GM21423 (cell line): ENCODE results near the gene ARSG.
"Not testable (repeated sequence)": the region's sequence is repeated elsewhere in the genome, so short reads cannot be mapped to it uniquely, and the experiment has no call there.

Source experiments
- ATAC-seq: cut with Tn5 transposase; IDR thresholded peaks from one replicate; pipeline ENCODE4 v1.9.1; 2021; ENCODE audit warnings: mild to moderate bottlenecking, moderate library complexity; ENCODE audit not compliant: unreplicated experiment

The ARSG gene

DNA sequence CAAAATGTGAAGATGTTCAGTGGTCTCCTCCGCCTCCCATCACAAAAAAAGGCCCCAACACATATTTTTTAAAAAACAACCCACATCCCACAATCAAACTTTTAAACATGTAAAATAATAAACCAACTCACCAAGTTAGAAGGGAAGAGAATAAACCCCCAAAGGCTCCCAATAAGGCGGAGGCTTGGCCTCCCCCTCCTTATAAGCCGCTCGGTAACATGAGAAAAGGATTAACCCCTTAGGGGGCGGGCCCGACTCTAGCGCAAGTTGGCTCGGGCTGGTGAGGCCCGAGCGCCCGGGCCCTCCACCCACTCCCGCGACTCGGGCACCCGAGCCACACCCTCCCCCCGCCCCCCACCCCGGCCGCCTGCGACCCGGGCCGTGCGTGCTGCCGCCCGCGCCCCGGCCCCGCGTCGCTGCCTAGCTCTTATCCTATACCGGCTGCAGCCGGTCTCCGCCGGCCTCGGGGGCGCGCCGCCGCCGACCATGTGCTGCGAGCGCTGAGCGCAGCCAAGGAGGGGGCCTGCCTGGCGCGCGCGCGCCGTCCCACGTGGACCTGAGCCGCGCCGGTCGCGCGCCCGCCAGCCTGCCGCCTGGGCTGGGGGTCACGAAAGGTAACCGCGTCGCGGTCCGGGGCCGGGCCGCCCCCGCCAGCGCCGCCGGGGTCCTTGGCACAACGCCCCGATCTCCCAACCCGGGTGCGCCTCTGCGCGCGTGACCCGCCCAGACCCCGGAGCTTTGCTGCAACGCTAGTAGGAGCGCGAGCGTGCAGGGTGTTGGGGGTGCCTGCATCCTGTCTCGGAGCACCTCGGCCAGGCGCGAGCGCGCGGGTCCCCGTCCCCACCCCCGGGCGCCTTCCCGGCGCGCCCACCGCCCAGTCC lies at the start of gene ARSG, which contains the start of gene SLC16A6:
ARSG (plus strand) TSS at position 541 of the 881 bp plus-strand sequence. CDS start 15,999 bp downstream, outside the sequence.
SLC16A6 (minus strand) TSS at position 173 of the 881 bp plus-strand sequence. CDS start 12,807 bp downstream, outside the sequence.
- peak; percentile 54 for ATAC-seq

DNA sequence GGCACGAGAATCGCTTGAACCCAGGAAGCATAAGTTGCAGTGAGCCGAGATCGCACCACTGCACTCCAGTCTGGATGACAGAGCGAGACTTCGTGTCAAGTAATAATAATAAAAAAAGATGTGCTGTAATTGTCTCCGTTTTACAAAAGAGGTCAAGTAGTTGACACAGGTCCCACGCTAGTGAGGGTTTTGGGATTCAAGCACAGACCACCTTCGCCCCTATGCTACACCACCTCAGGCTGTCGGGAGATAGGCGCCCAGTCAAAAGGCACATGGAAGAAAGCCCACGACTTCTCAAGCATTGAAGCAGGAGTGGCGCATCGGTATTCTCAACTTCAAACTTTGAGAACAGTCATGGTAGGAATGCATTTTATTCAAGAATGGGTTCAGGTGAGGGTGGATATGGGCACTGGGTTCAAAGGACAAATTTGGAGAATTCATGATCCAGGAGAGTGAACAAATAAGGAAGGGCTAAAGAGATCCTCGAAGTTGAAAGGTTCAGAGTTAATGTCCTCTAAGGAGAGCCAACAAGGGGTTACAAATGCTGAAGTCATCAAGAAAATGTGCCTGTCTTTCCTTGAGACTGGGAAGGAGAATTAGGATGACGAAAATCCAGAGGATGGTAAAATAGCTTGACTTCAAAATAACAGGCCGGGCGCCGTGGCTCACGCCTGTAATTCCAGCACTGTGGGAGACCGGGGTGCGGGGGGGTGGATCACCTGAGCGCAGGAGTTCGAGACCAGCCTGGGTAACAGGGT lies 44.8 kb upstream of the ARSG start:
- no peak for ATAC-seq

DNA sequence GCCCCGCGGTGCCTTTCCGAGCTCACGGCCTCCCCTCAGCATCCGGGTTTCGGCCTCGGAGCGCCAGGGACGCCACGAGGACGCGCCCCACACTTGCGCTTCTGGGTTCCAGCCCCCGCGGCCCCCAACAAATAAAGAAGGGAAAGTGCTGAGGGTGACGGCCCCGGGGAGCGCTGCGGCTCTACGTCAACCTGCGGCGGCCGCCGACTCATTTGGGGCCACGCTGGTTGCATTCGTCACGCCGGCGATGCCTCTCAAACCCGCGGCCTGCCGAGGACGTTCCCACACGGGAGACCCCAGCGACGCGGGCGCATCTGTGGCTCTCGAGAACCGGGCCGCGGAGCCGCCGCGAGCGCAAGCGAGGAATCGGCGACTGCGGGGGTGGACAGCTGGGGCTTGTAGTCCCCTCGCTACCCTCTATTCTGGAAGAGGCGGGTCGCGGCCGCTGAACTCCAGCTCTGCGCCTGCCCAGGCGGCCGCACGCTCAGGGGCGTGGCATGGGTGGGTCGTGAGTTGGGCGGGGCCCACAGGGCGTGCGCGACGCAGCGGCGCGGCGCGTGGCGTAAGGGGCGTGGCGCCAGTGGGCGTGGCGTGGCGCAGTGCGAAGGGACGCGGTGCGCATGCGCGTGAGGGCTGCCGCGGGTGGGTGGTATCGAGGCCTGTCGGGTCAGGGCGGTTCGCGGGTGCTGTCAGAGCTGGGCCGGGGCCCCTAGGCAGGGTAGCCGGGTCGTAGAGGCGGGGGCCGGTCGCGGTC lies 43.7 kb upstream of the ARSG start, which contains the start of gene AMZ2:
AMZ2 (plus strand) TSS at position 599 of the 754 bp plus-strand sequence. CDS start 2,145 bp downstream, outside the sequence.
- ATAC-seq: peak; percentile 84

GRCh38 chr17:68248199-68248825 lies 43.0 kb upstream of the ARSG start:
- no peak for ATAC-seq

GRCh38 chr17:68248891-68249290 lies 42.4 kb upstream of the ARSG start:
- no peak for ATAC-seq

DNA sequence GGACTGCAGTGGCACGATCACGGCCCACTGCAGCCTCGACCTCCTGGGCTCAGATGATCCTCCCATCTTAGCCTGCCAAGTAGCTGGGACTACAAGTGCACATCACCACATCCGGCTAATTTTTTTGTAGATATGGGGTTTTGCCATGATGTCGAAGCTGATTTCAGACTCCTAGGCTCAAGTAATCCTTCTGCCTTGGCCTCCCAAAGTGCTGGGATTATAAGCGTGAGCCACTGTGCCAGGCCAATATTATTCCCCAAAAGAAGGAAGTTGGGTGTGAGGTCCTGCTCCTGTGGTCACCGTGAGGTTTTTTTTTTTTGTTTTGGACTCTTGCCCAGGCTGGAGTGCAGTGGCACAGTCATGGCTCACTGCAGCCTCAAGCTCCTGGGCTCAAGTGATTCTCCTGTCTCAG lies 41.9 kb upstream of the ARSG start:
- ATAC-seq: no peak

DNA sequence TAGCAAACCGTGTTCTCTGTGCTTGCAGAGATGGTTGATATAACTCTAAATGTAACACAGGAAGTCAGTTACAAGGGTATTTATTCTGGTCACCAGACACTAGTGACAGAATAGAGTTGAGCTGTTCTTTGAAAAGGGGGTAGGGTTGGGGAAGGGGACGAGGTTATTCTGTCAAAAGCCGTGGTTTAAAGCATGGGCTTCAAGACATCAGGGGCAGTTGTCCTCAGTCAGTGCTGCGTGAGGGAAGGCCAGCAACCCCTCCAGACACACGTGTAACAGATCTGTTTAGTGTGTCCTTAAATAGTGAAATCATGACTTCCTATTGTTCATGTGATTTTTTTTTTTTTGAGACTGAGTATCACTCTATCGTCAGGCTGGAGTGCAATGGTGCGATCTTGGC lies 37.9 kb upstream of the ARSG start:
- not testable (repeated sequence) for ATAC-seq

- ATAC-seq: no peak
These were observed 36.1 kb upstream of the ARSG start for GRCh38 chr17:68255151-68255550.

GRCh38 chr17:68255731-68256538 lies 35.4 kb upstream of the ARSG start:
- no peak for ATAC-seq

DNA sequence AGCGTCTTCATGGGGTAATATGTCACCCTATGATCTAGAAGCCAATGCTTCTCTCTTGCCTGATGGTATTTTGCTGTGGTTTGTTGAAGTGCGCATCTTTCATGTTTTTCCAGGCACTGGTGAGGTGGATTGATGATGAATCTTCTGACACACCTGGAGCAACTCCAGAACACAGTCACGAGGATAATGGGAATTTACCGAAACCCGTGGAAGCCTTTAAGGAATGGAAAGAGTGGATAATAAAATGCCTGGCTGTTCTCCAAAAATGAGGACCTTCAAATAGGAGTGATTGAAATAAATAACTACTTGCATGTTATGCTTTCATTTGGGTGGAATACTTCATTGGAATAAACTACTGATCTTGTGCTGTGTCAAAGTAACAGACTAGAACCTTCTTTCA lies 34.6 kb upstream of the ARSG start:
- not testable (repeated sequence) for ATAC-seq

DNA sequence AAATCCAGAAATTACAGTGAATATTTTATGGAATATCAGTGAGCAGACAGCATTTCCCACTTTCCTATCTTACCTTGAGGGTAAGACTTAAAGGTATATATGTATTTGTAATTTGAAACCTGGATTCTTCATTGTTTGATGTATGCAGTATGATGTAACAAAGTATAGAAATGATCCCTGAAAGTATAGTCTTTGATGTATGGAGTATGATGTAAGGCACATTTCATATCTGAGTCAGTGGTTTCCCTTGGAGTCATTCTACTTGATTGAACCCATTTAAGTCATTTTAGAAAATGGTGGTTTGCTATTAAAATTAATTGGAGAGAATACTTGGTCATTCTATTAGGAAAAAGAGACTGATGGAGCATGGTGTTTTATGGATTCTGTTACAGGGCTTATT lies 33.4 kb upstream of the ARSG start:
- no peak for ATAC-seq

DNA sequence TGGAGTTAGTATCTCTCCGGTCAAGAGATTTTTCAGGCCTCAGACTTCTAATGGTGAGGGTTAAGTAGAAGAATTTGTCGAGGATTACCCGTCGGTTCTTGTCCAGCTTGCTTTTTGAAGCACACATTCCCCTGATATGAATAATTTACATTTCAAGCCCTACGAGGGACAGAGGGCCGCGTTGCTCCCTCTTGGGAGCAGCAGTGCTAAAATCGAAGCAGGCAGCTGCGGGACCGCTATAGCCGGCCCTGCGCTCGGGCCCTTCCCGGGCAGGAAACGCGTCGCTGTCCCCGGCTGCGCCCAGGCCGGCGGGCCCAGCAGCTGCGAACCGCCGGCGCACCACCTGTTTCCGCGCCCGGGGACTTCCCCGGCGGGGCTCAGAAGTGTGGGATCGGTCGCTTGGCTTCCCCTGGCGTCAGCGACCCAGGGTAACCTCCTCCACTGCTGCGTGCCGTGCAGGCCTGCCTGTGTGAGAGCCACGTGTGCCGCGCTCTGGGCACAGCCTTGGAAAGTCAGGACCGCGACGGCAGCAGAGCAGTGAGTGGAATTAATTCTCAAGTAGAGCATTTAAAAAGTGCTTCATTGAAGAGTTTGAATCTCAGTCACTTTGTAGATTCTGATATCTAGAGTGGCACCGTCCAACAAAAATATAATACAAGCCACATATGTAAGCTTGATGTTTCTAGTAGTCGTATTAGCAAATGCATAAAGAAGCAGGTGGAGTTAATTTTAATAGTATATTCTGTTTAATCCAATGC lies 32.2 kb upstream of the ARSG start:
- peak; percentile 90 for ATAC-seq

DNA sequence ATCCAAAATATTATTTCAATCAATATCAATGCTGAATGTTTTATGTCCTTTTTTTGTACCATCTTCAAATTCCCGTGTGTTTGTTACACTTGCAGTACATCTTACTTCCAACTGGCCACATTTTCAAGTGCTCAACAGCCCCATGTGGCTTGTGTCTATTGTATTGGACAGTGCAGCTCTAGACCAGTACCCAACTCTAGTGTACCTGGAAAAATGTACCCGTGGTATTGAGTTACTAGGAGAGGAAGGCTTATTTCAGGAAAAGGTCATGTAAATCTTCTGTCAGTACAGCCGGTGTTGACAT lies 31.7 kb upstream of the ARSG start:
- ATAC-seq: not testable (repeated sequence)

GRCh38 chr17:68260051-68260762 lies 31.1 kb upstream of the ARSG start:
- no peak for ATAC-seq

GRCh38 chr17:68262467-68262866 lies 28.8 kb upstream of the ARSG start:
- ATAC-seq: not testable (repeated sequence)

GRCh38 chr17:68263101-68263681 lies 28.1 kb upstream of the ARSG start:
- ATAC-seq: not testable (repeated sequence)

- ATAC-seq: not testable (repeated sequence)
These were observed 25.5 kb upstream of the ARSG start for GRCh38 chr17:68265833-68266232.

GRCh38 chr17:68273722-68274121 lies 17.6 kb upstream of the ARSG start:
- ATAC-seq: no peak
